GM18858 (cell line): Measurements from ENCODE around the gene LRRC27.
"Not testable (repeated sequence)": the region's sequence is repeated elsewhere in the genome, so short reads cannot be mapped to it uniquely, and the experiment has no call there.

Experiments
- ATAC-seq: cut with Tn5 transposase; IDR thresholded peaks from one replicate; pipeline ENCODE4 v1.9.1; 2021; ENCODE audit not compliant: unreplicated experiment

Gene LRRC27

GRCh38 chr10:132314336-132314735 lies 17.7 kb upstream of the LRRC27 start:
- ATAC-seq, result no peak

GRCh38 chr10:132314881-132315280 lies 17.1 kb upstream of the LRRC27 start:
- not testable (repeated sequence) for ATAC-seq

- ATAC-seq, result no peak
Measured at GRCh38 chr10:132316133-132316532, 15.9 kb upstream of the LRRC27 start.

GRCh38 chr10:132317477-132317876 lies 14.5 kb upstream of the LRRC27 start:
- not testable (repeated sequence) for ATAC-seq

- ATAC-seq, result peak; percentile 97
Measured at GRCh38 chr10:132319853-132320653, 11.9 kb upstream of the LRRC27 start.

- no peak for ATAC-seq
Measured at GRCh38 chr10:132320654-132321469, 11.1 kb upstream of the LRRC27 start.

- ATAC-seq, result no peak
Measured at GRCh38 chr10:132321726-132322125, 10.3 kb upstream of the LRRC27 start.

- ATAC-seq, result no peak
Measured at GRCh38 chr10:132322586-132323048, 9.4 kb upstream of the LRRC27 start.

- ATAC-seq, result no peak
Measured at GRCh38 chr10:132324186-132324585, 7.8 kb upstream of the LRRC27 start.

- no peak for ATAC-seq
Measured at GRCh38 chr10:132326344-132326889, 5.6 kb upstream of the LRRC27 start.

- ATAC-seq, result no peak
Measured at GRCh38 chr10:132326925-132327324, 5.1 kb upstream of the LRRC27 start.

GRCh38 chr10:132328106-132328505 lies 3.9 kb upstream of the LRRC27 start:
- ATAC-seq, result no peak

- ATAC-seq, result no peak
Measured at GRCh38 chr10:132328738-132329137, 3.3 kb upstream of the LRRC27 start.

- ATAC-seq, result no peak
Measured at GRCh38 chr10:132329565-132330485, 2.2 kb upstream of the LRRC27 start.

- no peak for ATAC-seq
Measured at GRCh38 chr10:132330486-132330833, 1.5 kb upstream of the LRRC27 start.

- ATAC-seq, result peak; percentile 28
Measured at GRCh38 chr10:132332433-132332754, 401 bp downstream of the LRRC27 start.

- no peak for ATAC-seq
Measured at GRCh38 chr10:132333386-132333785, 1.4 kb downstream of the LRRC27 start.

- no peak for ATAC-seq
Measured at GRCh38 chr10:132334631-132335188, 2.7 kb downstream of the LRRC27 start.

- peak; percentile 49 for ATAC-seq
Measured at GRCh38 chr10:132335189-132336063, 3.4 kb downstream of the LRRC27 start.
